Fibroblast of skin of right biceps (primary cell): ENCODE results near the gene MAN2C1.
"Not testable (repeated sequence)": the region's sequence is repeated elsewhere in the genome, so short reads cannot be mapped to it uniquely, and the experiment has no call there.

ENCODE experiments used
- DNase-seq: peaks from one replicate; pipeline ENCODE4 v3.0.0-alpha.2; 2013

The MAN2C1 gene

GRCh38 chr15:75342221-75342620 lies 26.2 kb downstream of the MAN2C1 start:
- no peak for DNase-seq

DNA sequence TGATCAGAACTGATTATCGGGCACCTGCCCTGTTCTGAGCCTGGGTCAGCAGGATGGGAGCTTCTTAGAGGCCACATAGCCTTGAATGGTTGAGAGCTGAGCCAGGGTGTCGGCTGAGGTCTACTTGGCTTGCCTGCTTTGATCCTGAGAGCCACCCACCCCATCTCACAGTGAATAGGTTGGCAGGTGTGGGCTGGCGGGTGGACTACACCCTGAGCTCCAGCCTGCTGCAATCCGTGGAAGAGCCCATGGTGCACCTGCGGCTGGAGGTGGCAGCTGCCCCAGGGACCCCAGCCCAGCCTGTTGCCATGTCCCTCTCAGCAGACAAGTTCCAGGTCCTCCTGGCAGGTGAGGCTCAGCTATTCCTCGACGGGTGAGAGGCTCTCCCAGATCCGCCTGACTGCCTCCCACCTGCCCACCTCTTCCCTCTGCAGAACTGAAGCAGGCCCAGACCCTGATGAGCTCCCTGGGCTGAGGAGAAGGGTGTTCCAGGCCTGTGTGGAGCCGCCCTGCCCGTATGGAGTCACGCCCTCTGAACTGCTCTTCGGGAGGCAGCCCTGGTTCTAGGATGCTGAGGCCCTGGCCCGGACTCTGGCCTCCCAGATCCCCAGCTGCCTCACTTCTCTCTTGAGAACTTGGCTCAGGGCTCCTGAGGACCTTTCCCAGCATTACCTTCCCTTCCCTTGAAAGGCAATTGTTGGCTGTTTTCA lies 28.7 kb downstream of the MAN2C1 start:
- DNase-seq: no peak

DNA sequence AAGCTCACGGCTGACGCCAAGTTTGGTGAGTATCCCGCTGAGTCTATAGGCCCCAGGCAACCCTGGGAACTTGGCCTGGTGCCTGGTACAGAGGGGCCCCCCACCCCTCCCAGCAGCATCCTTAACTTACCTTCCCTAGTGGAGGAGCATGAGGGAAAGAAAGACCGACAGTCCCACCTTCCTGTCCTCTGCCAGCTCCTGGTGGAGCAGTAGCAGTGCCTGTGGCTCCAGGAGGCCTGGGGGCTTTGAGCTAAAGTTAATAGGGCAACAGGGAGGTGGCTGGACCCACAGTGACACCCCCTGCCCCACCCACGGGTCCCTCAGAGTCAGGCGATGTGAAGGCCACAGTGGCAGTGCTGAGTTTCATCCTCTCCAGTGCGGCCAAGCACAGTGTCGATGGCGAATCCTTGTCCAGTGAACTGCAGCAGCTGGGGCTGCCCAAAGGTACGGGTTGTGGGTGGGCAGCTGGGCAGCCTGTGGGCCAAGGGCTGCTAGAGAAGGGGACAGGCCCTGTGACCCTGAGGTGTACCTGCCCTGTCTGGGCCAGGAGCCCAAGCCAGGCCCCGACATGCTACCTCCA lies 29.7 kb downstream of the MAN2C1 start:
- DNase-seq: no peak

DNA sequence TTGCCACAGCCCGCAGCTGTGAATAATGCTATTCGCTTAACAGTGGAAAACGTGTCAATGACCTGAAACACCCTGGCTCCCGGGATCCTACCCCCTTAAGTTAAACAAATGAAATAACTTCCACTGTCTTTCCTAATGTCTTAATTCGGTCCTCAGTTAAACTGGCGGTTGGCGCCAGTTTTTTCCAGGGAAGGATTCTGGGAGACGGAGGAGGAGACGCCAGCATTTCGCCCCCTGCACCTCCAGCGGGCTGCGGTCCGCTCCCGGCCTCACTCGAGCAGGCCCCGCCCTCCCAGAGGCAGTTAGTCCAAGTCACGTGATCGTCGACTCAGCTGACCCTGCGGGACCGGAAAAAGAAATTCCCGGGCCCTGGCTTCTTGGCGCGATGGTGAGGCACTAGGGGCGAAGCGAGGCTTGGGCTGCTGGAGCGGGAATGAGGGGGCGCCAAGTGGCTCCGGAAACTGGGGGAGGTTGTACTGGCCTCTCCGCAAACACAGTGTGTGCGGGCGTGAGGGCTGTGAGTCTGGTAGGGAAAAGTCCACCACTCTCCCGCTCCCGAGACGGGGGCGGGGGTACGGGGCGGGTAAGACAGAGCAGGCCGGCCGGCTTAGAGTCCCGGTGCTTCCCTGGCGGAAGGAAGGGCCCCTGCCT lies 32.6 kb downstream of the MAN2C1 start, which contains the start of gene COMMD4:
COMMD4 (plus strand) TSS at position 359 of the 651 bp plus-strand sequence; CDS start at position 386, 27 bp downstream.
- peak; percentile 98 for DNase-seq

GRCh38 chr15:75335313-75335704 lies 33.1 kb downstream of the MAN2C1 start:
- DNase-seq: no peak

GRCh38 chr15:75333654-75334419 lies 34.6 kb downstream of the MAN2C1 start:
- DNase-seq: not testable (repeated sequence)

DNA sequence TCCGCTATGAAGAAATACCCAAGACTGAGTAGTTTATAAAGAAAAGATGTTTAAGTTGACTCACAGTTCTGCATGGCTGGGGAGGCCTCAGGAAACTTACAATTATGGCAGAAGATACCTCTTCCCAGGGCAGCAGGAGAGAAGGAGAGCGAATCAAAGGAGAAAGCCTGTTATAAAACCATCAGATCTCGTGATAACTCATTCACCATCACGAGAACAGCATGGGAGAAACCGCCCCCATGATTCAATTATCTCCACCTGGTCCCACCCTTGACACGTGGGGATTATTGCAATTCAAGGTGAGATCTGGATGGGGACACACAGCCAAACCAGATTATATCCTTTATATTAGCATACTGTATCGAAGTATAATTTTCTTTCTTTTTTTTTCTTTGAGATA lies 36.3 kb downstream of the MAN2C1 start:
- not testable (repeated sequence) for DNase-seq

- DNase-seq: no peak
These were observed 38.8 kb downstream of the MAN2C1 start for GRCh38 chr15:75329571-75329970.

DNA sequence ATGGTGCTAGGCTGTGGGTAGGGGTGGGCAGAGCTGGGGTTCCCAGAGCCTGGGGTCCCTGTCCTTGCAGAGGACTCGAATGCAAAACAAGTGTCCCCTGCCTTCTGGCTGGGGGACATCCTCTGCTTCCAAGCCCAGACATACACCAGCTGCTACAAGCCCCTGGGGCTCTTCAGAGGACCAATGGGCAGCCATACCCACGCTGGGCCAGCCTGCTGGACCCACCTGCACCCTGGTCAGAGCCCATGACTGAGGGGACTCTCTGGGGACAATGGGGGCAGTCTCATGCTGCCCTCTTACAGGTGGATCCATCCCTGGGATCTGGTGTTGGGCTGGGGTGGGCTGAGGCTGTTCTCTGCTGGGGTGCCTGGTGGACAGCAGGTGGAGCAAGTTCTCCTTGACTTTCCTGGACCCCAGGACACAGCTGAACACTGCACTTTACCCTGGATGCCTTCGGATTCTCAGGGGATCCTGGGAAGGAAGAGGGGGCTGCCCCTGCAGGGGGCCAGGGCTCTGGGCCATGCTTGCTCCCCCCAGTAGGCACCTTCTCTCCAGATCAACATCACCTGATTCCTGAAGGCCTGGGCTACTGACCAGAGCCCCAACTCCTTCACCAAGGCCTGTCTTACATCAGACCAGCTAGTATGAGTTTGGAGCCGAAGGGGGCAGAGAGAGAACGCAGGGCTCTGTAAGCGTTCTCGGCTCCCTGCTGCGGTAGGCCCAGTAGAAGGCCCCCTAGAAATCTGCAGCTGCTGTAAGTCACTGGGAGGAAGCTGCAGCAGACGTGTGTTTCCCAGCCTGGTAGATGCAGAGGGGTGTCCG lies 39.7 kb downstream of the MAN2C1 start:
- no peak for DNase-seq

DNA sequence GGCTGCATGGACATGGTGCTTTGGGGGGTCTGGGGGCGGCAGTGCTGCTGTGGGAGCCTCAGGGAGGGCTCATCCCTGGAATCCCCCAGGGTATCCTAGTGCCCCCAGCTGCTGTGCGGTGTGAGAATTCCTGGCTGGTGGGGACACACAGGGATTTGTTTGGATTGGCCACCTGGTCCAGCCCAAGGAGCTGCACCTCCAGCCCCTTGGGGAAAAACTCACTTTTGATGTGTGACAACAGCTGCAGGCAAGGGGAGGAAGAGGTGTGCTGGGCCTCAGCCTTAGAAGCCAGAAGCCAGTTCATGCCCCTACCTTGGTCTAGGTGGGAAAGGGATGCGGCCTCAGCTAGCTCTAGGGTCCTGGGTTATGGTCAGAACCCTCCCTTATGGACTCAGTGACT lies 40.9 kb downstream of the MAN2C1 start:
- DNase-seq: no peak

GRCh38 chr15:75327005-75327404 lies 41.4 kb downstream of the MAN2C1 start:
- no peak for DNase-seq

DNA sequence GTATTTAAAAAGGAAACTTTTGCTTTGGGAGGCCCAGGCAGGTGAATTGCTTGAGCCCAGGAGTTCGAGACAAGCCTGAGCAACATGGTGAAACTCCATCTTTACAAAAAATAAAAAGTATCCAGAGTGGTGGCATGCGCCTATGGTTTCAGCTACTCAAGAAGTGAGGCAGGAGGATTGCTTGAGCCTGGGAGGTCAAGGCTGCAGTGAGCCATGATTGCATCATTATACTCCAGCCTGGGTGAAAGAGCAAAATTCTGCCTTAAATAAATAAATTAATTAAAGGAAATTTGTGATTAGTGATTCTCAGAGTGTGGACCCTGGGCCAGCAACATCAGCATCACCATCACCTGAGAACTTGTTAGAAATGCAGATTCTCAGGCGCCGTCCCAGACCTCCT lies 42.5 kb downstream of the MAN2C1 start:
- no peak for DNase-seq

- DNase-seq: no peak
These were observed 46.7 kb downstream of the MAN2C1 start for GRCh38 chr15:75321711-75322110.

- not testable (repeated sequence) for DNase-seq
These were observed 49.0 kb downstream of the MAN2C1 start for GRCh38 chr15:75319231-75319897.

DNA sequence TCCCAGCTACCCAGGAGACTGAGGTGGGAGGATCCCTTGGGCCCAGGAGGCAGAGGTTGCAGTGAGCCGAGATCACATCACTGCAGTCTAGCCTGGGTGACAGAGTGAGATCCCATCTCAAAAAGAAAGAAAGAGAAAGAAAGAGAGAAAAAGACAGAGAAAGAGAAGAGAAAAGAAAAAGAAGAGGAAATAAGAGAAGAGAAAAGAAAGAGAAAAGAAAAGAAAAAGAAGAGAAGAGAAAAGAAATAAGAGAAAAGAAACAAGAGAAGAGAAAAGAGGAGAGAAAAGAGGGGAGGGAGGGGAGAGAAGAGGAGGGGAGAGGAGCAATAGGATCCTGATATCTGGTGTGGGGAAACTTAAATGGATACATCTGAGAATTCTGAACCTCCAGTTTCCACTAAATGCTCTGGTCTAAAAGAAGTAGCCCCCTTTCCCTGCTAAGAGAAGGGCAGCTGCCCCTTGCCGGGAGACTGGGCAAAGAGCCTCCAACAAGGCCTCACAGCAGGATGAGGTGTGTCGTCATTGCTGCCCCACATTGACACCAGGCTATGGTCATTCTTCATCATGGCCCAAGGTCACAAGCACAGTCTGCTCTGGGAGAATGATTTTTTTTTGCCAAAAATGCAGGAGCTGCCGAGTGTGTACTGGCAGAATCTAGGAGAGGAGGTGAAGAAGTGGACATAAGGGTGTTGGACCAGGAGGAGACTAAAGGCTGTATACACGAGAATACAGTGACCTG lies 53.7 kb downstream of the MAN2C1 start:
- DNase-seq: no peak

DNA sequence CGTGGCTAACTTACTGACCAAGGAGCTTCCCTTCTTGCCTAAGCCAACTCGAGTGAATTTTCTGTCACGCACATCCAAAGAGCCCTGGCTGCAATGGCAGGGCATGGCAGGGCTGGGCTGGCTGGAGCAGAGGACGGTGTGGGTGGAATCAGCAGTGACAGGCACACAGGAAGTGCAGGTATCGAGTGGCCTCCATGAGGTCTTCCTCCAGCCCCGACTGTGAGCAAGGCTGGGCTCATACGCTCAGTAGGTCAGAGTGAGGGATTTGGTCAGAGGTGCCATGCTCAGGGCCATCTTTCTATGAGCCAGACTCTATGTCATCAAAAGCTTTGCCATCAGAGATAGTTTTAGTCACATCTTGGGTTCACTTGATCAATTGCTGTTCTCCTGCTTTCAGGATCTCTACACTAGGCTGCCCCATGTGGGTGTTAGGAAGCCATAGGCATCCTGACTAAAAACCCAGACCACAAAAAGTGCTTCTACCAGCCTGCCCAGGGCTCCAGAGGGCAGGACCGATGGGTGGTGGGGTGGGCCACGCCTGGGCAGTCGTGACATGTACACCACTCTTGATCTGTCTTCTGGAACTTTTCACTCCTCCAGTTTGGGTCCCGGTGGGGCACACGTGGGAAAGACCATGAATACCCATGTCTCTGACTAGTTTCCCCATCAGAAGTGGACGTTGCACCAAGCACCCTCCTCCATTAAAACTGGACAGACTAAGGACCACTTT lies 55.1 kb downstream of the MAN2C1 start:
- DNase-seq: no peak

- peak; percentile 28 for DNase-seq
These were observed 55.9 kb downstream of the MAN2C1 start for GRCh38 chr15:75312548-75312947.

GRCh38 chr15:75309711-75310110 lies 58.7 kb downstream of the MAN2C1 start:
- no peak for DNase-seq

- peak; percentile 20 for DNase-seq
These were observed 60.5 kb downstream of the MAN2C1 start for GRCh38 chr15:75307778-75308390.

DNA sequence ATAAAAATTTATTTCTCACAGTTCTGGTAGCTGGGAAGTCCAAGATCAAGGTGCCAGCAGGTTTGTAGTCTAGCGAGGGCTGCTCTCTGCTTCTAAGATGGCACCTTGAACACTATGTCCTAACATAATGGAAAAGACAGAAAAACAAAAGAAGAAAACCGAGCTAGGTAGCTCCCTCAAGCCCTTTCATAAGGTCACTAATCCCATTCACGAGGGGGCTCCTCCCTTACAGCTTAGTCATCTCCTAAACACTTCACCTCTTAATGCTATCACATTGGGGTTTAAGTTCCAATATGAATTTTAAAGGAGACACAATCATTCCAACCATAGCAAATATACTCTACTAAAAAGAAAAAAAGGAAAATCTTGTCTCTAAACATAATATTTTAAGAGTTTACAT lies 62.2 kb downstream of the MAN2C1 start:
- DNase-seq: no peak
